HG03108 (cell line): ENCODE data around the gene TMX2.
"Not testable (repeated sequence)": the region's sequence is repeated elsewhere in the genome, so short reads cannot be mapped to it uniquely, and the experiment has no call there.

Experiments
- ATAC-seq: cut with Tn5 transposase; IDR thresholded peaks from one replicate; pipeline ENCODE4 v1.9.1; 2021; ENCODE audit warnings: moderate library complexity; ENCODE audit not compliant: unreplicated experiment

TMX2 gene

DNA sequence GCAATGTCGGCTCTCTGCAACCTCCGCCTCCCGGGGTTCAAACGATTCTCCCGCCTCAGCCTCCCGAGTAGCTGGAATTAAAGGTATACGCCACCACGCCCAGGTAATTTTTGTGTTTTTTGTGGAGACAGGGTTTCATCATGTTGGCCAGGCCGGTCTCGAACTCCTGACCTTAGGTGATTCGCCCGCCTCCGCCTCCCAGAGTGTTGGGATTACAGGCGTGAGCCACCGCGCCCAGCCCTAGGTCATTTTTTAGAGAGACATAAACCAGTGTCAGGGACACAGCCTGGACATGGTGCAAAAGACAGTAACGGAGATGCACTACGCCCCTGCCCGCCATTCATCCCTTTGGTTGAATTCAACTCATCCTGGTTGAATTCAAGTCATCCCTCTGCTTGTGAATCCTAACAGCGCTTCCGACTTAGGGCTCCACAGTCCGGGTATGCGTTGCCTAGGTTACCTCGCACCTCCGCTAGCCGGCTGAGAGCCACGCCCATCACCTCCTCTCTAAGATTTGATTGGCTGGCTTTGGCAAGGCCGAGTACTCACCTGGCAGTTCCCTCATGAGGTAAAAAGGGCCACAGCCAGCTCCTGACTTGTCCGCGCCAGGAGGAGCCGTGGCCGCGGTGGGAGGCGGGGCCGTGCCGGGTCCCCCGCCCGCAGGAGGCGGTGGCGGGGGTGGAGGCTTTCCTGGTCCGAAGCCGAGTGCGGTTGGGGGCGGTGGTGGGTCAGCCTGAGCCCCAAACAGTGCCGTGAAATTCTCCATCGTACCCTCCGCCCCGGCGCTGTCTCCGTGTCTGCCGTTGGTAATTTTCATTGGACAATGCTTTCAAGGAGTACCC lies 758 bp upstream of the TMX2 start, which contains the start of gene MED19:
TSS of gene MED19 (minus strand) at position 802 of the 842 bp plus-strand sequence. CDS start at position 766, 36 bp downstream.
- ATAC-seq = peak; percentile 36

DNA sequence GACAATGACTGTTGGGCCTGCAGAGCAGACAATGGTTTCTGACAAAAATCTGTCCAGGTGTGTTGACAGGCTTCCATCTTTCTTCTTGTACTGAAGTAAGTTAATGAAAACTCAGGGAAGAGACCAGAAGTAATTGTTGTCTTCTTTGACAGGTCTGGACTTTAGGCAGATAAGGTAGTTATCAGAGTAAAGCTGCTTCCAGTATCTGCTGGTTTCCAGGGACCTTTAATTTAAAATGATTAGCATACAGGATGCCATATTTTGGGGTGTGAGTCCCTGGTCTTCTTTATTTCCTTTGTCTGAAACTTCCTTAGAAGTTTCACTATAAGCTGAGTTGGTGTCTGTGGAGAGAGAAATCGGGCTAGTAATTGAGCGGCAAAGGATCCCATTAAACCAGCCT lies 1.4 kb downstream of the TMX2 start:
- ATAC-seq = no peak

- not testable (repeated sequence) for ATAC-seq
Measured at GRCh38 chr11:57716726-57717125, 4.3 kb downstream of the TMX2 start.

DNA sequence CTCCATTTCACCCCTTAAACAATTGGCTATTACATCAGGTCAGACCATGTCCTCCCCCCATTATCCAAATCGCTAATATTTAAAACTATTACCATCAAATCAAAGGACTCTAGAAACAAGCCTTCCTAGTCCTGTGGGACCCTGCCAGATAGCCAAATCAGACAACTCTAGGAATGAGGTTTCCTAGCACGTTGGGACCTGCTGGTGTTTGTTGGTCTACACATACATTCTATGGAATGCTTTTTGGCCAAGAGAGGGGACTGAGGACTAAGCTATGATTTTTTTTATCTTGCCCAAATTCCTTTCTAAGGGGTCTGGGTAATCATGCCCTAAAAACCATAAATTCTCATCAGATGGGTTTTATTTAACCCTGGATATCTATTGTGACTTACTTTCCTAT lies 14.8 kb downstream of the TMX2 start:
- ATAC-seq = no peak

DNA sequence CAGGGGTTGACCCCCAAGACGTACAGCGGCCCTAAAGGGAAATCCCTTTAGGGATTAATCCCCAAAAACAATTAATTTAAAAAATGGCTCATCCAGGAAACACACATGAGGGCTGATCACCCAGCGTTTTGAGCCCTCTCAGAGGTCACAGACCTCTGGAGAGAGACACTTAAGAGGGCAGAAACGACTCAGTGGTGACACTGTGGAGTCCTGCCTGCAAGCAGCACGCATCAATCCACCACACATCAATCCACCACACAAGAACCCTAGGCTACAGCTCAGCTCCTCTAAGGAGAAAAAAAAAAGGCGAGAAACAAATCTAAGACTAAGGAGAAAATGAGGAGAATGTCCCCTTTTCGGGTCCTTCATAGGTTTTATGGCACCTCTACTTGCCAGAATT lies 16.4 kb downstream of the TMX2 start:
- ATAC-seq = no peak

DNA sequence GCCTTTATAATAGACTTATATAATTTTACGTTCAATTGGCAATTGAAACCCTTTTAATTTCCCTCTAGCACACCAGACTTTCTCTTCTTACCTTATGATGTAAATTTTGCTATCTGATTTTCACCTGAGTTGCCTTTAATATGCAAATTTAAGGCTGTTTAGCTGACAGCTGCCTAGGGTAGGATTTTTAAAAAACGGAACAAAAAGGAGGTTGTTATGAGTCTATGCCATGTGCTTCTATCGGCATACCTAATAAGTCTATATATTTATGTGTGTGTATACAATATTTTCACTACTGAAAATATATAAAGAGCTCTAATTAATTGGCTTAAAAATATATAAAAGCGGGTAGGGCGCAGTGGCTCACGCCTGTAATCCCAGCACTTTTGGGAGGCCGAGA lies 17.1 kb downstream of the TMX2 start:
- no peak for ATAC-seq

DNA sequence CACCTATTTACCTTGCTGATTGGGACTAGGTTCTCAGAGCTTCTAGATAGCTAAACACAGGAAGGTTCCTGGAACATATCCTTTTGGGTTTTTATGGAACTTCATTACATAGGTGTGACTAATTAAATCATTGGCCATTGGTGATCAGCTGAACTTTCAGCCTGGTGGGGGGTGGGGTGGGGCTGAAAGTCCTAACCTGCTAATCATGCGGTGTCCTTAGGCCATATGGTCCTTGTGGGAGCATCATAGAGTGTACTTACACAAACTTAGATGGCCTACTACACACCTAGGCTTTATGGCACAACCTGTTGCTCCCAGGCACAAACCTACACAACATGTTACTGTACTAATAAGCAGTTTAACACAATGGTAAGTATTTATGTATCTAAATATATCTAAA lies 20.3 kb downstream of the TMX2 start:
- ATAC-seq = no peak

DNA sequence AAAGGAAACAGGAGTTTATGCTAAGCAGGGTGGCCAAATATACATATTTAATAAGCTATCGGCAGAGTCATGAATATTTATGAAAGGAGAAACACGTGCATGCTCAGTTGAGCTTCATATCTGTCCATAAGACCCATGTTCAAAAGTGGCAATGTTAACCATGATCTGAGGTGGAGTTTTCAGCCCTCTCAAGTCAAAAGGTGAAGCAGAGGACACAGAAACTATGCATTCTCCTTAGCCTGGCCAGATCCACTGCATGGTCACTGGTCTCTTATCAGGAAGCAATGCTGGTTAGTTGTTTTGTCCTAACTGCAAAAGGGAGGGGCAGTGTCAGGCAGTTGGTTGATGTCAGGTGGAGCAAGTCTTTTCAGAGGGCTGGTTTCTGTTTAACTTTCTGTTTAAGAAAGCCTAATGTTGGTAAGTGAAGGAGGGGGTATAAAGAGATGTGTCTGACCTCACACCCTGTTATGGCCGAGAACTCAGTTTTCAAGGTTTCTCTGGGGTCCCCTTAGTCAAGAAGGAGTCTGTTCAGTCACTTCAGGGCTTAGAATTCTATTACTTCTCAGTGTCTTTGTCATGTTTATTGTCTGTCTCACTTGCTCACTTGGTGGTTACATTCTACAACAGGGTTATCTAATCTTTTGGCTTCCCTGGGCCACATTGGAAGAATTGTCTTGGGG lies 23.4 kb downstream of the TMX2 start:
- ATAC-seq = no peak

DNA sequence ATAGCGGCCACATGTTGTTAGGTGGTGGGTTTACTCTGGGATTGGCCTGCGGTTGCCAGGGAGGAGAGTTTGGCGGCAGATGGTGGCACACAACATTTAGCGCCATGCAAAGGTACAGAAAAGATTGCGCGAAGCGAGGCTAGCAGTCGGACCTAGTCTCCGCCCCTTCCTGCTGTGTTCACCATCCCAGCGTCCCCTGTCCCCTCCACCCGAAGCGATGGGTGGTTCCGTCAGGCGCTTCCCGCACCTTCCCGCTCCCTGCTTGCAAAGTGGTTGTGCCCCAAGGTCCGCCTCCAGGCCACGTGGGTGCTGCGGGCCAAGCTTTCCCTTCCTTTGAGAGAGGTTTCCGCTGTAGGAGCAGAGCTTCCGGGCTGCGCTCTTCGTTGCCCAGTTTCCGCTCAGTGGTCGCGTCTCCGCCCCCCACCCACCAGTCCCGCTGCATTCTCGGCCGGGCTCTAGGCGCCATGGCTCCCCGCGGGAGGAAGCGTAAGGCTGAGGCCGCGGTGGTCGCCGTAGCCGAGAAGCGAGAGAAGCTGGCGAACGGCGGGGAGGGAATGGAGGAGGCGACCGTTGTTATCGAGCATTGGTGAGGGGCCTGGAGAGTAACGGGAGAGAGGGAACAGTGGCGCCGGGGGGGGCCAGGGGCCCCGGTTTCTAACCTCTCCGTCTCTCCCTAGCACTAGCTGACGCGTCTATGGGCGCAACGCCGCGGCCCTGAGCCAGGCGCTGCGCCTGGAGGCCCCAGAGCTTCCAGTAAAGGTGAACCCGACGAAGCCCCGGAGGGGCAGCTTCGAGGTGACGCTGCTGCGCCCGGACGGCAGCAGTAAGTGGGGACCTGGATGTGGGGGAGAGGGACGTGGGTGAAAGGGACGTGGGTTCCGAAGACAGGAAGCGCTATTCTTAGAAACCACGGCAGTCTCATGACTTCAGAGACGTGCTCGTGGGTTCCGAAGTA lies 29.0 kb downstream of the TMX2 start, which contains the start of gene SELENOH:
TSS of gene SELENOH (plus strand) at position 360 of the 955 bp plus-strand sequence. CDS start at position 465, 105 bp downstream.
- ATAC-seq = peak; percentile 91

GRCh38 chr11:57742087-57742452 lies 29.7 kb downstream of the TMX2 start:
- ATAC-seq = no peak

- ATAC-seq = no peak
Measured at GRCh38 chr11:57744357-57744756, 32.0 kb downstream of the TMX2 start.

GRCh38 chr11:57745206-57745605 lies 32.8 kb downstream of the TMX2 start:
- ATAC-seq = no peak

- no peak for ATAC-seq
Measured at GRCh38 chr11:57746920-57747319, 34.5 kb downstream of the TMX2 start.

DNA sequence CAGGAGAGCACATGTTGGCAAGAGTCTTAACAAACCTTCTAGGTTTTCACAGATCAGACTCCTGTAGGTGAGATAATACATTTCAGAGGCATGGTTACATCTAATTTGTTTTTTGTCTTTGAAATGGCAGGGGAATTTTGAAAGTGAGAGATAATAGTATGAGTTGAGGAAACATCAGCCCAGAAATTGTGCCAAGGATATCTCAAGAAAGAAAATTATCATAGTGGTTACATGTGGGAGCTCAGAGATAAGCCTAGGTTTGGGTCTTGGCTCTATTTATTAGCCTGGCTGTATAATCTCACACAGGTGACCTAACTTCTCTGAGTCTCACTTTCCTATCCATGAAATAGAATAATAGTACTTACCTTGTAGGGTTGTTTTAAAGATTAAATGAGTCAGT lies 38.8 kb downstream of the TMX2 start:
- no peak for ATAC-seq

- no peak for ATAC-seq
Measured at GRCh38 chr11:57751676-57752253, 39.4 kb downstream of the TMX2 start, which contains the start of gene BTBD18. TSS of gene BTBD18 (minus strand) at chr11:57751819. CDS start at chr11:57751188, 631 bp downstream.

GRCh38 chr11:57752954-57753353 lies 40.6 kb downstream of the TMX2 start:
- no peak for ATAC-seq

- no peak for ATAC-seq
Measured at GRCh38 chr11:57758174-57758573, 45.8 kb downstream of the TMX2 start.

DNA sequence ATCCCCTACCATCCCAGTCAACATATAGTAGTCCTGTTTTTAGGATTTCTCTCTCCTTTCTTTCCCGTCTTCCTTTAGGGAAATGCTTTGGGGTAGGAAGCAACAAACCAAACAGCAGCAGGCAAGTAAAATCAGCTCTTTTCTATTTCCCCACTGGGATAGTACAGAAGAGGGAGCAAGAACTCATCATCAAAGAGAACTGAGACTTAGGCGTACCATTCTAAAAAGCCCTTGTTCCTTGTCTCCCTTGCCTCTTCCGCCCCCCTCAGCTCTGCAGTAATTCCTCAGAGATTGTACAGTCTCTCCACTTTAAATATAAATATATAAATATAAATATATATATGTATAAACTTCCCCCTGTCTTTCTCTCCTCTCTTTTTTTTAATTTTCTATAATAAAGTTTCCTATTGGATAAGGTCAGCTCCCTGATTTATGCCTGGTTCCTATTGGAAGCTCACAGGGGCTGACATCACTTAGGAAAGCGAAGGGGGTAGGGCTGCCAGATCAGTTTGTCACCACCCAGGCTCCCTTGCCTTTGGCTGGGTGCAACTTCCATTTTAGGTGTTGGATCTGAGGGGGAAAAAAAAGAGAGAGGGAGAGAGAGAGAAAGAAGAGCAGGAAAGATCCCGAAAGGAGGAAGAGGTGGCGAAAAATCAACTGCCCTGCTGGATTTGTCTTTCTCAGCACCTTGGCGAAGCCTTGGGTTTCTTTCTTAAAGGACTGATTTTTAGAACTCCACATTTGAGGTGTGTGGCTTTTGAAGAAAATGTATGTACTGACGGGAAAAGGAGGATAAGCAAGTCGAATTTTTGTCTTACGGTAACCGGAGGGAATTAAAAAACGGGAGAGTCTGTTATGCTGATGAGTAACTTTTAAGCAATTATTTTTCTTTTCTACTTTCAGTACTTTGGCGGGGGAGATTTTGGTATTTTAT lies 49.2 kb downstream of the TMX2 start, which contains the start of gene CTNND1:
TSS of gene CTNND1 (plus strand) at position 502 of the 934 bp plus-strand sequence. CDS start 29,677 bp downstream, outside the sequence.
- ATAC-seq = peak; percentile 96

DNA sequence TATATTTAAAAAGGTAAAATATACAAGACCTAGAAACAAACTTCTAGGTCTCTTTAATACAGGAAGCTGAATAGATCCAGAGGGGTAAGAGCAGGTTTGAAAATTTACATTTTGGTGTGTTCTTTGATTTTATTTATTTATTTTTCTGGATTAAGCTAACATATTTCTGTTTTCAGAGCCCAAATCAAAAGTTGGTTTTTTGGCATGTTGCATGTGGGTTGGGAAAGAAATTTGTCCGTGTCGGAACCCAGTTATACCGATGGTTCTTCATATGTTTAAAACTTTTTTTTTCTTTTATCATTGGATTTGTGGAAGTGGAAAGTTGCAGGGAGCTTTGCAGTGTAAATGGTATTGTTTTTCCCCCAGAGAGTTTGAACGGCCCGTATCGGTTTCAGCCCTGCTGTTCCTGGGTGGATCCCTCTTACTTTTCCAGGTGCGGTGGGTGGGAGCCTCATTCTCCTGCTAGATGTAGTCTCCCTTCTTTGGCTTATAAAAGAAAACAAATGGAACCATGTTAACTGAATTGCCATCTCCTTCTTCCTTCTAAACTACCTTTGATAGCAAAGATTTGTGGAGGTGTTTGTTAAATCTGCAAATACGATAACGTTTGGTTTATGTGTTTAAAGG lies 50.0 kb downstream of the TMX2 start:
- ATAC-seq = no peak
